Pulmonary artery endothelial cell (primary cell): ENCODE measurements around the gene NOS1AP. TPM values are rescaled to one million over a fixed set of nuclear protein-coding genes. Genes with fewer than 3 reads are reported as not detected.

Experiments used
- DNase-seq: peaks from one replicate; pipeline ENCODE4 v3.0.0-alpha.2; 2011; ENCODE audit warnings: low read depth, low spot score
- total RNA-seq: library from RNA; depleted of rRNA; stranded (reverse); fragments of >200 nt; gene quantifications from 2 replicates; pipeline ENCODE4 v1.2.3, GENCODE V29; 2014

Gene NOS1AP
- total RNA-seq, 1 donor from 2014 or later, result 0.53 TPM

GRCh38 chr1:162250004-162250730 lies 180.7 kb downstream of the NOS1AP start:
- no peak for DNase-seq

GRCh38 chr1:162251102-162251501 lies 181.6 kb downstream of the NOS1AP start:
- no peak for DNase-seq

GRCh38 chr1:162252214-162252613 lies 182.7 kb downstream of the NOS1AP start:
- no peak for DNase-seq

- DNase-seq, result no peak
Measured at GRCh38 chr1:162253790-162254189, 184.3 kb downstream of the NOS1AP start.

GRCh38 chr1:162256287-162256686 lies 186.8 kb downstream of the NOS1AP start:
- DNase-seq, result no peak

GRCh38 chr1:162258394-162258793 lies 188.9 kb downstream of the NOS1AP start:
- no peak for DNase-seq

- no peak for DNase-seq
Measured at GRCh38 chr1:162259894-162260455, 190.5 kb downstream of the NOS1AP start.

GRCh38 chr1:162264108-162264507 lies 194.6 kb downstream of the NOS1AP start:
- DNase-seq, result no peak

- no peak for DNase-seq
Measured at GRCh38 chr1:162265983-162266382, 196.5 kb downstream of the NOS1AP start.

- DNase-seq, result no peak
Measured at GRCh38 chr1:162270016-162270770, 200.7 kb downstream of the NOS1AP start.

- DNase-seq, result no peak
Measured at GRCh38 chr1:162271972-162272371, 202.5 kb downstream of the NOS1AP start.

GRCh38 chr1:162272419-162272818 lies 202.9 kb downstream of the NOS1AP start:
- DNase-seq, result no peak

- DNase-seq, result no peak
Measured at GRCh38 chr1:162275622-162276175, 206.2 kb downstream of the NOS1AP start.

GRCh38 chr1:162276493-162276892 lies 207.0 kb downstream of the NOS1AP start:
- DNase-seq, result no peak

GRCh38 chr1:162279136-162279498 lies 209.6 kb downstream of the NOS1AP start:
- DNase-seq, result no peak

- DNase-seq, result no peak
Measured at GRCh38 chr1:162281426-162281825, 211.9 kb downstream of the NOS1AP start.

- no peak for DNase-seq
Measured at GRCh38 chr1:162283657-162284056, 214.2 kb downstream of the NOS1AP start.

GRCh38 chr1:162284206-162284955 lies 214.9 kb downstream of the NOS1AP start:
- no peak for DNase-seq

GRCh38 chr1:162285149-162285561 lies 215.7 kb downstream of the NOS1AP start:
- DNase-seq, result no peak

- DNase-seq, result no peak
Measured at GRCh38 chr1:162291000-162291399, 221.5 kb downstream of the NOS1AP start.

GRCh38 chr1:162292422-162292849 lies 222.9 kb downstream of the NOS1AP start:
- DNase-seq, result no peak
